Astrocyte of the spinal cord (primary cell): ENCODE data around the gene PFAS.

Experiments used
- DNase-seq: peaks from one replicate; pipeline ENCODE4 v3.0.0; 2011; ENCODE audit warnings: low read depth, low spot score
- H3K4me3 ChIP-seq: 2 replicates; pipeline ENCODE4 v1.5.1; 2011; ENCODE audit warnings: low read depth, mild to moderate bottlenecking, low read length, moderate library complexity
- CTCF ChIP-seq: IDR thresholded peaks from 2 replicates; pipeline ENCODE4 v1.5.1; 2012; ENCODE audit warnings: low read depth, mild to moderate bottlenecking, low read length, inconsistent platforms
- in situ Hi-C: cut with HindIII; loops from 2 replicates; pipeline ENCODE4 v1.10.0; 2017; ENCODE audit warnings: low sequenced_read_pairs

PFAS gene

GRCh38 chr17:8234361-8235270 is 14.5 kb upstream of the PFAS start:
- DNase-seq: no peak
- in situ Hi-C loops: no loop called here
- TF ChIP-seq CTCF: no peak
- H3K4me3 ChIP-seq: no peak overlapping the region

DNA sequence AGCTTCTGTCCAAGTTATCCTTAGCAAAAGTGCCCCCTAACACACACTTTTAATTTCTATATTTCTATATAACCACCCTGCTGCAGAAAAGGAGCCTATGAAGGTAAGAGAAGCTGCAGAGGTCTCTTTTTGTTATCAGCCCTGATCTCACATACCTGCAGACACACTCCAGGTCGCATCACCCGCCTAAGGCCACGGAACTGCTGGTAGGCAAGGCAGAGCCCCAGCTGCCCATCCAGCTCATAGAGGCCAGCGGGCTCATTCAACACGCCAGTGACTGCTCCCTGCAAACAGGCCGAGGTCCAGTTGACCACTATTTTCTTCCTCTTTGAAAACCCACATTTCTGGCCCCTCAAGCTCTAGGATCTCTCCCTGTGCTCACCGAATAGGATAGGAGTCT is 13.4 kb upstream of the PFAS start:
- in situ Hi-C loops: no loop called here
- TF ChIP-seq CTCF: no peak
- DNase-seq: no peak
- H3K4me3 ChIP-seq: no peak overlapping the region

DNA sequence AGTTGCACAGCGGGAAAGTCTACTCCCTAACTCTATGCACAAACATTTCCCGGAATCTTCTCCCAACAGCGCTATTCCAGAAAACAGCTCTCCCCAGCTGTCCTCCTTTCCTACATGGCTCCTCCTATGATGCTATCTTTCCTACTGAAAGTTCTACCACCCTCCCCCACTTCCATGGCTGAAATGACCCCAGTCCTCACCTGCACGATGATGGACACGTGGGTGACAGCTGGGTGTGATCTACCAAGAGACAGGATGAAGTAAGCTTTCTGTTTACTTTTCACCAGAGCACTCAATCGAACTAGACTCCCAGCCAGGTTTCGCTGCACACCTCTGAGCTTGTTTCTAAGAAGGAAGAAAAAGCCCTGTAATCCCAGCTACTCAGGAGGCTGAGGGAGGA is 11.9 kb upstream of the PFAS start:
- no peak for TF ChIP-seq CTCF
- DNase-seq: no peak
- H3K4me3 ChIP-seq: no peak overlapping the region
- in situ Hi-C loops: no loop called here

DNA sequence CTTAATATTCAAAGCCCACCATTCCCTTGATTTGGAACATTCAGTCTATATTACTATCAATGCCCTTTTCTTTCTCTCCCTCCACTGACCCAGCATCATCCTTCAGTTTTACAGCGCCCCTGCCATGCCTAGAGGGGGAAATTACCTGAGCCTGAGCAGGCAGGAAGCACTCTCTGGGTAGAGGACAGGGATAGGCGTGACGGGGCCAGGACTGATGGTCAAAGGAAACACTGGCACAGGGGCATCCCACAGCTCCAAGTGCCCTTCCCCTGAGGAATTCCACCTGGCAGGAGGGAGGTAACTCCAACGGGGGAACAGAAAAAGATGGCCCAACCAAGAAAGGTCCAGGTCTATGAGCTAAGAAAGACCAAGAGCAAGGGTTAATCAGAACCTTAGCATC is 11.2 kb upstream of the PFAS start:
- TF ChIP-seq CTCF: no peak
- in situ Hi-C loops: no loop called here
- no peak overlapping the region for H3K4me3 ChIP-seq

GRCh38 chr17:8243827-8244226 is 5.3 kb upstream of the PFAS start:
- no peak for DNase-seq
- TF ChIP-seq CTCF: no peak
- in situ Hi-C loops: no loop called here
- H3K4me3 ChIP-seq: no peak overlapping the region

More for the DNA sequence above, 11.2 kb upstream of the PFAS start:
- DNase-seq: no peak

GRCh38 chr17:8244768-8245167 is 4.3 kb upstream of the PFAS start:
- H3K4me3 ChIP-seq: no peak overlapping the region
- no peak for DNase-seq
- in situ Hi-C loops: no loop called here
- TF ChIP-seq CTCF: no peak
